NCI-H2081 treated with DMSO at 0.1 percent for 48 hours (cell line): ENCODE data around the gene NOG.

Experiments used
- DNase-seq: peaks from one replicate; lab custom pipeline; 2025; lab: John Stamatoyannopoulos, UW

The NOG gene

GRCh38 chr17:56638591-56639051 lies 45.1 kb downstream of the NOG start:
- no peak for DNase-seq

- DNase-seq = no peak
These were observed 46.0 kb downstream of the NOG start for GRCh38 chr17:56639517-56639916.

- DNase-seq = no peak
These were observed 46.6 kb downstream of the NOG start for GRCh38 chr17:56640116-56640515.

GRCh38 chr17:56641373-56641772 lies 47.9 kb downstream of the NOG start:
- DNase-seq = no peak

- no peak for DNase-seq
These were observed 48.4 kb downstream of the NOG start for GRCh38 chr17:56641894-56642293.

- no peak for DNase-seq
These were observed 48.9 kb downstream of the NOG start for GRCh38 chr17:56642424-56642823.
